Thoracic aorta (tissue), 2 donors: ENCODE data around the gene SLC9A4. TPM values are rescaled to one million over a fixed set of nuclear protein-coding genes. Genes with fewer than 3 reads are reported as not detected.

Experiments used
- ATAC-seq: fragments of 150-250 bp; one replicate; pipeline ENCODE4 v1.8.0; 2017; ENCODE audit warnings: low read depth; ENCODE audit not compliant: insufficient number of reproducible peaks, low FRiP score
- DNase-seq: peaks from one replicate; pipeline ENCODE4 v3.0.0-alpha.2; 2020; ENCODE audit warnings: low spot score
- H3K27ac ChIP-seq, 2 donors: fragments of 200-600 bp; sonication (generic); 1 replicate in 1 of 2; 2 replicates in 1 of 2; pipeline ENCODE4 v1.5.1; 2016; ENCODE audit warnings: mild to moderate bottlenecking in 2 of 2, moderate library complexity in 2 of 2
- H3K27me3 ChIP-seq: fragments of 200-600 bp; sonication (generic); replicated peaks from 2 replicates; pipeline ENCODE4 v1.6.0; 2016; ENCODE audit warnings: mild to moderate bottlenecking; ENCODE audit not compliant: insufficient read depth
- H3K36me3 ChIP-seq: fragments of 200-600 bp; sonication (generic); one replicate; pipeline ENCODE4 v1.5.1; 2016
- H3K4me1 ChIP-seq, 2 donors: fragments of 200-600 bp; sonication (generic); 1 replicate in 1 of 2; 2 replicates in 1 of 2; pipeline versions ENCODE4 v1.5.1 to v1.6.0; 2016; ENCODE audit warnings: low read depth in 2 of 2, mild to moderate bottlenecking in 1 of 2; ENCODE audit not compliant: control insufficient read depth in 1 of 2
- H3K4me3 ChIP-seq: fragments of 200-600 bp; sonication (generic); 2 replicates; pipeline ENCODE4 v1.5.1; 2016; ENCODE audit warnings: mild to moderate bottlenecking
- H3K9me3 ChIP-seq: fragments of 200-600 bp; sonication (generic); 2 replicates; pipeline ENCODE4 v1.5.1; 2016
- total RNA-seq, 2 donors: library from RNA; depleted of rRNA; stranded (reverse); fragments of >200 nt; gene quantifications; one replicate each; pipeline versions ENCODE4 v1.1.0 to v1.2.3, GENCODE V29; 2016
- TF ChIP-seq, protein P1 (sequence below): fragments of 200-600 bp; sonication (generic); IDR thresholded peaks from one replicate; pipeline ENCODE4 v1.5.1; 2019; ENCODE audit warnings: antibody characterized with exemption

SLC9A4 gene
- total RNA-seq, 2 donors from 2014 or later, result 1.4 TPM; not detected in 1

DNA sequence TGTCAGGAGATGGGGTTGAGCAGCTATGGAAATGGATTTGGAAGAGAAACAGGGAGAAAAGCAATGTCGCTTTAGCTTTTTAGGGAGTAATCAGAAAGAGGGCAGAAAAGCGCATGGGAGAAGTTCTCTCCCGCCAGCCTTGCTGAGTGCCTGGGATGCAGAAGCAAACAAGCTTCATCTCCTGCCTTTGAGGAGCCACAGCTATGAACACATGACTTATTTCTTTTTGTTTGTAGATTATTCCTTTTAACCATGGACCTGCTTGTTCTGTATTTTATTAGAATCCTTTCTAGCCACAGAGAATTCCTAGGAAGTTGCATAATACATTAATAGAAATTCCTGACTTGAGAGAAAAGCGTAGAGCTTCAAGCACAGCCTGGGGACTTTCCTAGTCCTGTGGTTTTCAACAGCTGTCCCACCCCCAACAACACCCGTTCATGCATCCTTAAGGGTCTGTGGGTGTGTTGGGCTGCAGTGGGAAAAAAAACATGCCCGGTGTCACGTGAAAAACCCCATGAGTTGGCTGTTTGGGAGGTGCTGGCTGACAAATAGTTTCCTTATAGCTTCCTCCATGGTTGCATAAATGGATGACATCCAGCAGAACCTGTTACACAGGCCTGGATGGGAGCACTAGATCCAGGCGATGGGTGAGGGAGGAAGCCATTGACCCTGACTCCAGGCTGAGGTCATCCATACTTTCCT, 14.9 kb downstream of the SLC9A4 start:
- ATAC-seq, result no peak
- H3K4me1 ChIP-seq, result peaks cover 0 to 5% of the 10 kb centered on the region in 2 donors

DNA sequence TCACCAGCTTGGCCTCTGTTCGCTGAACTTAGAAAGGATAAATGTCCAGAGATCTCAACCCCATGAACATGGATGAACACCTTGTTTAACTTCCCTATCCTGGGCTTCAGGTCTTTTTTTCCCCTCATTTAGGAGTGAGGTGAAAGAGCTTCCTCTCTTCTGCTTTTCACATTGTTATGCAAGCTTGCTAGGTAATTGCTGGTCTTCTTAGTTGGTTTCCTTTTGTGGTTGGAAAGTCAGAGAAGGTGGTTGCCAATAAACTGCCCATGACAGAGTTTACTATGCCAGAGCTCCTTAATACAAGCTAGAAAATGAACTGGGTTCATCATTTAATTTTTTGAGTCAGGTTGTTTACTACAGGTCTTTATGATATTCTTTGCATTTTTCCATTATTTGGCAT, 16.6 kb downstream of the SLC9A4 start:
- Histone ChIP-seq H3K27ac (no peak overlapping the region), H3K4me3 (no peak overlapping the region), H3K9me3 (no peaks in the 10 kb centered on the region), H3K36me3 (no peaks in the 10 kb centered on the region), H3K27me3 (no peaks in the 10 kb centered on the region), H3K4me1 (peaks cover 0 to 5% of the 10 kb centered on the region in 2 donors)
- TF ChIP-seq, protein P1, sequence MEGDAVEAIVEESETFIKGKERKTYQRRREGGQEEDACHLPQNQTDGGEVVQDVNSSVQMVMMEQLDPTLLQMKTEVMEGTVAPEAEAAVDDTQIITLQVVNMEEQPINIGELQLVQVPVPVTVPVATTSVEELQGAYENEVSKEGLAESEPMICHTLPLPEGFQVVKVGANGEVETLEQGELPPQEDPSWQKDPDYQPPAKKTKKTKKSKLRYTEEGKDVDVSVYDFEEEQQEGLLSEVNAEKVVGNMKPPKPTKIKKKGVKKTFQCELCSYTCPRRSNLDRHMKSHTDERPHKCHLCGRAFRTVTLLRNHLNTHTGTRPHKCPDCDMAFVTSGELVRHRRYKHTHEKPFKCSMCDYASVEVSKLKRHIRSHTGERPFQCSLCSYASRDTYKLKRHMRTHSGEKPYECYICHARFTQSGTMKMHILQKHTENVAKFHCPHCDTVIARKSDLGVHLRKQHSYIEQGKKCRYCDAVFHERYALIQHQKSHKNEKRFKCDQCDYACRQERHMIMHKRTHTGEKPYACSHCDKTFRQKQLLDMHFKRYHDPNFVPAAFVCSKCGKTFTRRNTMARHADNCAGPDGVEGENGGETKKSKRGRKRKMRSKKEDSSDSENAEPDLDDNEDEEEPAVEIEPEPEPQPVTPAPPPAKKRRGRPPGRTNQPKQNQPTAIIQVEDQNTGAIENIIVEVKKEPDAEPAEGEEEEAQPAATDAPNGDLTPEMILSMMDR, result no peak
- ATAC-seq, result no peak
- no peak for DNase-seq

More for the DNA sequence above, 14.9 kb downstream of the SLC9A4 start:
- no peaks in the 10 kb centered on the region for H3K9me3 ChIP-seq
- H3K36me3 ChIP-seq, result no peaks in the 10 kb centered on the region
- TF ChIP-seq, protein P1, result no peak
- H3K27me3 ChIP-seq, result no peaks in the 10 kb centered on the region
- no peak overlapping the region for H3K4me3 ChIP-seq
- no peak overlapping the region for H3K27ac ChIP-seq
- DNase-seq, result no peak

DNA sequence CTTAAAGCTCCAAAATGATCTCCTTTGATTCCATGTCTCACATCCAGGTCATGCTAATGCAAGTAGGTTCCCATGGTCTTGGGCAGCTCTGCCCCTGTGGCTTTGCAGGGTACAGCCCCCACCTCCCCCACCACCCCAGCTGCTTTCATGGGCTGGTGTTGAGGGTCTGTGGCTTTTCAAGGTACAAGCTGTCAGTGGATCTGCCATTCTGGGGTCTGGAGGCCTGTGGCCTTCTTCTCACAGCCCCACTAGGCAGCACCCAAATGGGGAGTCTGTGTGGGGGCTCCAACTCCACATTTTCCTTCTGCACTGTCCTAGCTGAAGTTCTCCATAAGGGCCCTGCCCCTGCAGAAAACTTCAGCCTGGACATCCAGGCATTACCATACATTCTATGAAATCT, 19.0 kb downstream of the SLC9A4 start:
- ATAC-seq, result no peak
- Histone ChIP-seq H3K4me1 (peaks cover 0 to 5% of the 10 kb centered on the region in 2 donors), H3K36me3 (no peaks in the 10 kb centered on the region), H3K4me3 (no peak overlapping the region), H3K9me3 (no peaks in the 10 kb centered on the region), H3K27ac (no peak overlapping the region), H3K27me3 (no peaks in the 10 kb centered on the region)
- TF ChIP-seq, protein P1, result no peak
- DNase-seq, result no peak

DNA sequence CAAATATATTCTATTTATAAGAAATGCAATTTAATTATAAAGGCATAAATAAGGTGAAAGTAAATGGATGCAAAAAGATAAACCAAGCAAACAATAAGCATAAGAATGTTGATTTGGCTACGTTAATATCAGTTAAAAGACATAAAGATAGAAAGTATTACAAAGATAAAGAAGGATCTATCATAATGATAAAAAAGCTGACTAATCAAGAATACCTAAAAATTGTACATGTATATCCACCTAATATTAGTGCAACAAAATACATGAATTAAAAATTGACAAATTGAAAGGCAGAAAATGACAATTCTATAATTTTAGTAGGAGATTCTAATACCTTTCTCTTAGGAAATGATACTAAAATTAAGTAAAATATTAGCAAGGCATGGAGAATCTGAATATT, 21.5 kb downstream of the SLC9A4 start:
- DNase-seq, result no peak
- ATAC-seq, result no peak
- H3K4me1 ChIP-seq, result no peaks in the 10 kb centered on the region
- no peak overlapping the region for H3K4me3 ChIP-seq
- H3K27me3 ChIP-seq, result no peaks in the 10 kb centered on the region
- no peak overlapping the region for H3K27ac ChIP-seq
- TF ChIP-seq, protein P1, result no peak
- no peaks in the 10 kb centered on the region for H3K36me3 ChIP-seq
- H3K9me3 ChIP-seq, result no peaks in the 10 kb centered on the region

DNA sequence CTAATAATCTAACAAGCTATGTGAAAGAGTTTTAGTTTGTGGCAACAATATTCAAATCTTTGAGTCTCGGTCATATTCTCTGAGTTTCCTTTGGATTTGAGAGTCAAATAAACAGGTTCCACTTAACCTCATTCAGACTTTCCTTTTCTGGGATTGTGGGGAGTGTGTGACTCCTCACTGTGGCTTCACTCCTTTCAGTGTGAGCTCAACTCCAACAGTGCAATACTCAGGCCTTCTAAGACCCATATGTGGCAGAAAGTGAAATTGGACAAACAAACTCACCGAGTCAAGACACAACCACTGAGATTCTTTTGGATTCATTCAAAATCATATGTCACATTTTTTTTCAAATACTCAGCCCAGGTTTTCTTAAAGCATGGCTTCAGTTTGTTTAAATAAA, 25.4 kb downstream of the SLC9A4 start:
- Histone ChIP-seq H3K4me1 (no peaks in the 10 kb centered on the region), H3K27ac (no peak overlapping the region), H3K9me3 (no peaks in the 10 kb centered on the region), H3K36me3 (no peaks in the 10 kb centered on the region), H3K27me3 (no peaks in the 10 kb centered on the region), H3K4me3 (no peak overlapping the region)
- DNase-seq, result no peak
- no peak for ATAC-seq
- TF ChIP-seq, protein P1, result no peak
